ENCODE measurements around the gene KCTD2. TPM values are rescaled to one million over a fixed set of nuclear protein-coding genes. Genes with fewer than 3 reads are reported as not detected.

The KCTD2 gene
- total and polyA plus RNA-seq, 8 donors, result 9.9 to 25.8 (median 12.3) TPM

GRCh38 chr17:75074532-75074931, 27.5 kb downstream of the KCTD2 start:
- Histone ChIP-seq H3K4me1 (peaks cover 25 to 30% (median 27%) of the 10 kb centered on the region in 4 donors), H3K27ac (no peak overlapping the region), H3K27me3 (no peaks in the 10 kb centered on the region), H3K36me3 (no peaks in the 10 kb centered on the region), H3K9me3 (no peaks in the 10 kb centered on the region), H3K4me3 (no peak overlapping the region)
- TF ChIP-seq CTCF (IDR thresholded peaks at IDR 0.05) (no peak), EP300 (IDR thresholded peaks at IDR 0.05) (no peak), POLR2AphosphoS5 (IDR thresholded peaks at IDR 0.05) (no peak), POLR2A (IDR thresholded peaks at IDR 0.05) (no peak)
- WGBS, 5 donors, result 71 to 92% (median 87%) methylated on average over 12 to 14 of the region's 14 CpGs
- DNase-seq, result no peak
- intact Hi-C loops (cut with DNase I; ENCODE audit: low total_unique reads), result no loop called here

GRCh38 chr17:75075597-75076336, 28.7 kb downstream of the KCTD2 start:
- Histone ChIP-seq H3K36me3 (no peaks in the 10 kb centered on the region), H3K27me3 (no peaks in the 10 kb centered on the region), H3K4me3 (no peak overlapping the region), H3K4me1 (peaks cover 25 to 37% (median 29%) of the 10 kb centered on the region in 4 donors), H3K9me3 (no peaks in the 10 kb centered on the region), H3K27ac (peak overlapping the region in 1 of 5 donors; percentile 87)
- WGBS, 5 donors, result 49 to 75% (median 68%) methylated on average over 4 of the region's 4 CpGs
- DNase-seq, result no peak
- TF ChIP-seq EP300 (IDR thresholded peaks at IDR 0.05) (no peak), CTCF (IDR thresholded peaks at IDR 0.05) (no peak), POLR2A (IDR thresholded peaks at IDR 0.05) (no peak), POLR2AphosphoS5 (IDR thresholded peaks at IDR 0.05) (no peak)
- intact Hi-C loops (cut with DNase I; ENCODE audit: low total_unique reads), result no loop called here

- H3K9me3 ChIP-seq, result no peaks in the 10 kb centered on the region
- DNase-seq, result no peak
- H3K4me3 ChIP-seq, result peak overlapping the region; percentile 37 to 49 (median 45)
- H3K36me3 ChIP-seq, result no peaks in the 10 kb centered on the region
- H3K27me3 ChIP-seq, result no peaks in the 10 kb centered on the region
- intact Hi-C loops (cut with DNase I; ENCODE audit: low total_unique reads), result no loop called here
- TF ChIP-seq EP300 (IDR thresholded peaks at IDR 0.05), result no peak
- TF ChIP-seq POLR2AphosphoS5 (IDR thresholded peaks at IDR 0.05), result no peak
- TF ChIP-seq POLR2A (IDR thresholded peaks at IDR 0.05), result no peak
- TF ChIP-seq CTCF (IDR thresholded peaks at IDR 0.05), result no peak
- peak overlapping the region; percentile 77 to 87 (median 82) for H3K27ac ChIP-seq
- 15 to 93% (median 18%) methylated on average over 2 to 30 of the region's 30 CpGs; no CpG with 5 or more reads in 1 of the 5 donors for WGBS, 5 donors
- peaks cover 25 to 37% (median 29%) of the 10 kb centered on the region in 4 donors for H3K4me1 ChIP-seq
Observed at GRCh38 chr17:75077072-75077495, 30.1 kb downstream of the KCTD2 start.

- TF ChIP-seq POLR2A (IDR thresholded peaks at IDR 0.05), result no peak
- peak in 2 of 7 experiments; percentile 12 to 26 for TF ChIP-seq CTCF (IDR thresholded peaks at IDR 0.05)
- no peak for TF ChIP-seq EP300 (IDR thresholded peaks at IDR 0.05)
- TF ChIP-seq POLR2AphosphoS5 (IDR thresholded peaks at IDR 0.05), result peak; percentile 19 to 55 (median 29)
- no peaks in the 10 kb centered on the region for H3K36me3 ChIP-seq
- H3K27ac ChIP-seq, result peak overlapping the region; percentile 77 to 87 (median 82)
- no peaks in the 10 kb centered on the region for H3K9me3 ChIP-seq
- intact Hi-C loops (cut with DNase I; ENCODE audit: low total_unique reads), result no loop called here
- H3K27me3 ChIP-seq, result no peaks in the 10 kb centered on the region
- peak overlapping the region; percentile 37 to 49 (median 45) for H3K4me3 ChIP-seq
- H3K4me1 ChIP-seq, result peaks cover 25 to 37% (median 29%) of the 10 kb centered on the region in 4 donors
- 7 to 21% (median 8%) methylated on average over 8 to 53 of the region's 53 CpGs for WGBS, 5 donors
- DNase-seq, result peak; percentile 83 to 89
Observed at GRCh38 chr17:75077496-75078283, 30.7 kb downstream of the KCTD2 start.

Measured in stomach (tissue), 9 donors.